HG03175 (cell line): Measurements from ENCODE around the gene SORL1.
"Not testable (repeated sequence)": the region's sequence is repeated elsewhere in the genome, so short reads cannot be mapped to it uniquely, and the experiment has no call there.

Experiments used
- ATAC-seq: cut with Tn5 transposase; IDR thresholded peaks from one replicate; pipeline ENCODE4 v1.9.1; 2021; ENCODE audit warnings: mild to moderate bottlenecking, moderate library complexity; ENCODE audit not compliant: unreplicated experiment

The SORL1 gene

GRCh38 chr11:121500717-121501116 lies 48.6 kb downstream of the SORL1 start:
- no peak for ATAC-seq

GRCh38 chr11:121503051-121503450 lies 50.9 kb downstream of the SORL1 start:
- ATAC-seq = no peak

GRCh38 chr11:121506237-121506636 lies 54.1 kb downstream of the SORL1 start:
- not testable (repeated sequence) for ATAC-seq

GRCh38 chr11:121508449-121508848 lies 56.3 kb downstream of the SORL1 start:
- no peak for ATAC-seq

GRCh38 chr11:121510438-121510837 lies 58.3 kb downstream of the SORL1 start:
- ATAC-seq = no peak

- no peak for ATAC-seq
Measured at GRCh38 chr11:121512468-121513465, 60.7 kb downstream of the SORL1 start.

- ATAC-seq = no peak
Measured at GRCh38 chr11:121513807-121514206, 61.7 kb downstream of the SORL1 start.

- no peak for ATAC-seq
Measured at GRCh38 chr11:121514432-121515334, 62.6 kb downstream of the SORL1 start.

GRCh38 chr11:121515335-121515671 lies 63.2 kb downstream of the SORL1 start:
- no peak for ATAC-seq

GRCh38 chr11:121517996-121518395 lies 65.9 kb downstream of the SORL1 start:
- ATAC-seq = no peak

GRCh38 chr11:121520243-121521144 lies 68.4 kb downstream of the SORL1 start:
- no peak for ATAC-seq

GRCh38 chr11:121521145-121522042 lies 69.3 kb downstream of the SORL1 start:
- no peak for ATAC-seq

GRCh38 chr11:121522043-121522941 lies 70.2 kb downstream of the SORL1 start:
- ATAC-seq = no peak

GRCh38 chr11:121523581-121524232 lies 71.6 kb downstream of the SORL1 start:
- no peak for ATAC-seq

- no peak for ATAC-seq
Measured at GRCh38 chr11:121524233-121524631, 72.1 kb downstream of the SORL1 start.

GRCh38 chr11:121525376-121525775 lies 73.3 kb downstream of the SORL1 start:
- no peak for ATAC-seq

GRCh38 chr11:121530257-121530656 lies 78.1 kb downstream of the SORL1 start:
- ATAC-seq = no peak

GRCh38 chr11:121533601-121534000 lies 81.5 kb downstream of the SORL1 start:
- ATAC-seq = no peak
